ENCODE data around the gene CCDC177. TPM values are rescaled to one million over a fixed set of nuclear protein-coding genes. Genes with fewer than 3 reads are reported as not detected.
"Not testable (repeated sequence)": the region's sequence is repeated elsewhere in the genome, so short reads cannot be mapped to it uniquely, and the experiment has no call there.

The CCDC177 gene
- total and polyA plus RNA-seq, 11 donors, result 0.06 TPM; not detected in 10

DNA sequence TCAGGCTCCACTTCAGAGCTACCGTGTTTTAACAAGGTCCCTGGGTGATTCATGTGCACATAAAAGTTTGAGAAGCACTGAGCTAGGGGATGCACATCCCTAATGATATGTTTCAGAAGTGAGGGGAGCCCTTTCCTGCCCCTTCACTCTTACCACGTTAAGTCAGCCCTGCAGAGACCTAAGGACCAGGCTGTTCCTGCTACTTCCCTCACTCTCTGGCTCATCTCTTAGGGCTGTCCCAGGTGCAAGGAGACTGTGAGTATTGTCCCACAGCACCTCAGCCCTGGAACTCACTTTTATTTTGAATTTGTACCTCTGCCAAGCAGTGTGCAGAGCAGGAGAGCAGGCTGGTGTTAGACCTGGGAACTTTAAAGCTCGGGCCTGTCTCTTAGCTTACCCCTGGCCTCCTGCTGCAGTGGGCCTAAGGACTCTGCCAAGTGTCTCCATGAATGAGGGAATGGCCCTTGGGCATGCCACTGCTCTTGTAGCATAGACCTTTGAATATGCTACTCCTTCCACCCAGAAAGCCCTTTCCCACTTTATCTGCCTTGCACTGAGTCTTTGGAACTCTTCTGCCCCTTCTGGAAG, 25.7 kb upstream of the CCDC177 start:
- 59 to 82% (median 80%) methylated on average over 3 of the region's 3 CpGs for WGBS, 4 donors
- no peaks in the 10 kb centered on the region for H3K36me3 ChIP-seq
- ATAC-seq, result no peak
- no peak overlapping the region for H3K27ac ChIP-seq
- intact Hi-C loops (cut with DNase I), result loop anchor here in 4 of 10 donors (5.0 kb wide), 1 partner anchor 127 kb away; no protein-coding TSS in a partner anchor
- H3K9me3 ChIP-seq, result no peaks in the 10 kb centered on the region
- no peaks in the 10 kb centered on the region for H3K4me1 ChIP-seq
- TF ChIP-seq, protein P1, sequence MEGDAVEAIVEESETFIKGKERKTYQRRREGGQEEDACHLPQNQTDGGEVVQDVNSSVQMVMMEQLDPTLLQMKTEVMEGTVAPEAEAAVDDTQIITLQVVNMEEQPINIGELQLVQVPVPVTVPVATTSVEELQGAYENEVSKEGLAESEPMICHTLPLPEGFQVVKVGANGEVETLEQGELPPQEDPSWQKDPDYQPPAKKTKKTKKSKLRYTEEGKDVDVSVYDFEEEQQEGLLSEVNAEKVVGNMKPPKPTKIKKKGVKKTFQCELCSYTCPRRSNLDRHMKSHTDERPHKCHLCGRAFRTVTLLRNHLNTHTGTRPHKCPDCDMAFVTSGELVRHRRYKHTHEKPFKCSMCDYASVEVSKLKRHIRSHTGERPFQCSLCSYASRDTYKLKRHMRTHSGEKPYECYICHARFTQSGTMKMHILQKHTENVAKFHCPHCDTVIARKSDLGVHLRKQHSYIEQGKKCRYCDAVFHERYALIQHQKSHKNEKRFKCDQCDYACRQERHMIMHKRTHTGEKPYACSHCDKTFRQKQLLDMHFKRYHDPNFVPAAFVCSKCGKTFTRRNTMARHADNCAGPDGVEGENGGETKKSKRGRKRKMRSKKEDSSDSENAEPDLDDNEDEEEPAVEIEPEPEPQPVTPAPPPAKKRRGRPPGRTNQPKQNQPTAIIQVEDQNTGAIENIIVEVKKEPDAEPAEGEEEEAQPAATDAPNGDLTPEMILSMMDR (IDR thresholded peaks at IDR 0.05), result no peak
- TF ChIP-seq POLR2A (IDR thresholded peaks at IDR 0.05), result no peak
- no peak overlapping the region for H3K4me3 ChIP-seq
- H3K27me3 ChIP-seq, result no peaks in the 10 kb centered on the region
- no peak for DNase-seq

DNA sequence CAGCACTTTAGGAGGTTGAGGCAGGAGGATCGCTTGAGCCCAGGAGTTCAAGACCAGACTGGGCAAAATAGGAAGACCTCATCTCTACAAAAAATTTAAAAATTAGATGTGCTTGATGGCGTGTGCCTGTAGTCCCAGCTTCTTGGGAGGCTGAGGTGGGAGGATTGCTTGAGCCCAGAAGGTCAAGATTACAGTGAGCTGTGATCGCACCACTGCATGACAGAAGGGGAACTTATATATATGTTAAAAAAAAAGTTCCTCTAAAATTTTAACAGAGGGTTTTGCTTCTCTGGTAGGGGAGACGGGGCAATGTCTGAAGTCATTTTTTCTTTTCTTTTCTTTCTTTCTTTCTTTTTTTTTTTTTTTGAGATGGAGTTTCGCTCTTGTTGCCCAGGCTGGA, 24.8 kb upstream of the CCDC177 start:
- H3K27me3 ChIP-seq; H3K4me1 ChIP-seq; H3K27ac ChIP-seq; H3K9me3 ChIP-seq; intact Hi-C loops (cut with DNase I); H3K4me3 ChIP-seq; ATAC-seq; H3K36me3 ChIP-seq; DNase-seq: not testable (repeated sequence)
- WGBS, 4 donors, result 88 to 94% (median 93%) methylated on average over 5 of the region's 5 CpGs

DNA sequence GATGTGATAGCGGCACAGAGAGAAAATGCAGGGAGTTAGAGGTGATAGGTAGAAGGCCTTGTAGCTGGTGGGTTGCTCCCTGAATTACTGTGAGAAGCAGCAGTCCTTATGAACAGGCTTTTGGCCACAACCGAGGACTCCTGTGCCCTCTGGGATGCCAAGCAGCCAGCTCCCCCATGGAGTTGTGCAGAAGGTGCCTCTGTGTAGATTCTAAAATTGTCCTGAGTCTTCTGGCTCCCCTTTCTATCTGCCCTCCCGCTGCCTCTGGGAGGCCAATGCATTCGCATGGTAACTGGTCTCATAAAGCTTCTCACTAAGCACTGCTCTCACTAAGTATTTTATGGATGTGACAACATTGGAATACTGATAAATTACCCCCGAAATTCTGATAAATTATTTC, 20.7 kb upstream of the CCDC177 start:
- no peak for ATAC-seq
- TF ChIP-seq, protein P1 (IDR thresholded peaks at IDR 0.05), result no peak
- no peak for TF ChIP-seq POLR2A (IDR thresholded peaks at IDR 0.05)

DNA sequence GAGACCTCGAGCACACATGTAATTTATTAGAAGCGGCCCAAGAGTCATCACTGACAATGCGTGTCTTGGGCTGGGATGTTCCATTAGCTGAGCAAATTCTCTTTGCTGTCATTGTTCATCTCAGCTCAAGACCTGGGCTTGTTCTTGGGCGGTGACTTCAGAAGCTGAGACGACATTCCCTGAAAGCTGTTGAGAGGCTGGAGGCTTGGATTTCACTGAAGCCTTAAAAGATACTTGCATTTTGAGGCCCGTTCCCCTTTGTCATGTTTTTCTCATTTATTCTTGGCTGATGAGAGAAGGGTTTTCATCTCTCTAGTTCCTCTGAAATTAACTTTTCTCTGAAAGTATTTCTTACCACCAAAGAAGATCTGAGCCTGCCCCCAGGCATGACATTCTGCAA, 20.2 kb upstream of the CCDC177 start:
- H3K4me1 ChIP-seq, result peaks cover 0 to 7% (median 0%) of the 10 kb centered on the region in 12 donors
- no peak for ATAC-seq
- H3K4me3 ChIP-seq, result no peak overlapping the region
- no peak for TF ChIP-seq POLR2A (IDR thresholded peaks at IDR 0.05)
- TF ChIP-seq, protein P1 (IDR thresholded peaks at IDR 0.05), result no peak
- H3K9me3 ChIP-seq, result no peaks in the 10 kb centered on the region
- no peaks in the 10 kb centered on the region for H3K27me3 ChIP-seq
- no peak for DNase-seq
- no peak overlapping the region for H3K27ac ChIP-seq
- no peaks in the 10 kb centered on the region for H3K36me3 ChIP-seq
- intact Hi-C loops (cut with DNase I), result no loop called here
- 92 to 95% (median 94%) methylated on average over 6 of the region's 6 CpGs for WGBS, 4 donors

More for the DNA sequence above, 20.7 kb upstream of the CCDC177 start:
- no peak overlapping the region for H3K4me3 ChIP-seq
- intact Hi-C loops (cut with DNase I), result no loop called here
- no peak for DNase-seq
- H3K36me3 ChIP-seq, result no peaks in the 10 kb centered on the region
- no peaks in the 10 kb centered on the region for H3K9me3 ChIP-seq
- H3K27ac ChIP-seq, result no peak overlapping the region
- WGBS, 4 donors, result 94 to 98% (median 97%) methylated on average over 5 of the region's 5 CpGs
- H3K27me3 ChIP-seq, result no peaks in the 10 kb centered on the region
- H3K4me1 ChIP-seq, result peaks cover 0 to 7% (median 0%) of the 10 kb centered on the region in 12 donors
